NB4 (cell line): ENCODE data around the gene ADAM23.

ENCODE experiments used
- CTCF ChIP-seq: IDR thresholded peaks from one replicate; pipeline ENCODE4 v1.5.1; 2012; ENCODE audit warnings: low read depth, low read length
- POLR2A ChIP-seq: IDR thresholded peaks from 2 replicates; pipeline ENCODE4 v1.6.1; 2011; ENCODE audit warnings: mild to moderate bottlenecking; ENCODE audit not compliant: insufficient read length; ENCODE audit errors: extremely low read depth

GRCh38 chr2:206471524-206472062, 28.3 kb downstream of the ADAM23 start:
- TF ChIP-seq CTCF (no peak), POLR2A (no peak)
